H1 (cell line): Measurements from ENCODE around the gene ENTPD6.

Experiments
- BCL11A ChIP-seq, 2 experiments: IDR thresholded peaks; one replicate each; pipeline ENCODE4 v1.6.1; 2011; ENCODE audit warnings: low read depth in 2 of 2, low read length in 2 of 2, mild to moderate bottlenecking in 2 of 2
- BRCA1 ChIP-seq: IDR thresholded peaks from 2 replicates; pipeline ENCODE4 v1.6.1; 2012; ENCODE audit warnings: low read depth, low read length, improper control_type of control experiment
- CREB1 ChIP-seq: IDR thresholded peaks from 2 replicates; pipeline ENCODE4 v1.6.1; 2012; ENCODE audit warnings: inconsistent platforms
- KDM1A ChIP-seq: fragments of 200-600, 300-600 bp; sonication (generic); IDR thresholded peaks from 2 replicates; pipeline ENCODE4 v1.7.1; 2016; ENCODE audit warnings: mild to moderate bottlenecking, low read length, borderline replicate concordance
- KDM4A ChIP-seq: IDR thresholded peaks from one replicate; pipeline ENCODE4 v1.7.1; 2012; ENCODE audit warnings: low read depth, mild to moderate bottlenecking, moderate library complexity, low read length, inconsistent platforms; ENCODE audit not compliant: severe bottlenecking
- NRF1 ChIP-seq: IDR thresholded peaks from 2 replicates; pipeline ENCODE4 v1.6.1; 2011; ENCODE audit warnings: mild to moderate bottlenecking, low read depth, low read length, improper control_type of control experiment
- POLR2A ChIP-seq, 2 experiments: IDR thresholded peaks; 1 replicate in 1 of 2; 2 replicates in 1 of 2; pipeline ENCODE4 v1.6.1; 2011; ENCODE audit warnings: low read depth in 2 of 2, low read length in 2 of 2, mild to moderate bottlenecking in 2 of 2; ENCODE audit errors: control extremely low read depth in 1 of 2
- POLR2AphosphoS5 ChIP-seq: IDR thresholded peaks from 2 replicates; pipeline ENCODE4 v1.6.1; 2011; ENCODE audit warnings: low read depth, low read length
- RAD21 ChIP-seq, 2 experiments: IDR thresholded peaks in 1 of 2; conservative IDR thresholded peaks in 1 of 2; 2 replicates each; pipeline ENCODE4 v1.6.1; 2011; ENCODE audit warnings: low read depth in 2 of 2, low read length in 2 of 2, improper control_type of control experiment in 1 of 2, inconsistent platforms in 1 of 2, mild to moderate bottlenecking in 1 of 2, moderate library complexity in 1 of 2
- RBBP5 ChIP-seq: IDR thresholded peaks from 2 replicates; pipeline ENCODE4 v1.7.1; 2012; ENCODE audit warnings: low read depth, mild to moderate bottlenecking, inconsistent platforms, low read length, moderate library complexity, borderline replicate concordance
- SIN3A ChIP-seq, 2 experiments: IDR thresholded peaks in 1 of 2; conservative IDR thresholded peaks in 1 of 2; 2 replicates each; pipeline ENCODE4 v1.6.1; 2011 to 2012; ENCODE audit warnings: low read length in 2 of 2, improper control_type of control experiment in 1 of 2, low read depth in 1 of 2, mild to moderate bottlenecking in 1 of 2
- SP1 ChIP-seq: IDR thresholded peaks from 2 replicates; pipeline ENCODE4 v1.6.1; 2011; ENCODE audit warnings: low read depth, low read length
- TCF12 ChIP-seq: IDR thresholded peaks from 2 replicates; pipeline ENCODE4 v1.6.1; 2011; ENCODE audit warnings: low read depth, mild to moderate bottlenecking, low read length
- TF ChIP-seq, protein P1 (sequence below), 3 experiments: IDR thresholded peaks; 1 replicate in 2 of 3; 2 replicates in 1 of 3; pipeline versions ENCODE4 v1.5.1 to v1.6.1; 2011; ENCODE audit warnings: low read length in 3 of 3, mild to moderate bottlenecking in 3 of 3, inconsistent platforms in 2 of 3, low read depth in 1 of 3, moderate library complexity in 1 of 3; ENCODE audit not compliant: insufficient read depth in 1 of 3; ENCODE audit errors: control extremely low read depth in 1 of 3

DNA sequence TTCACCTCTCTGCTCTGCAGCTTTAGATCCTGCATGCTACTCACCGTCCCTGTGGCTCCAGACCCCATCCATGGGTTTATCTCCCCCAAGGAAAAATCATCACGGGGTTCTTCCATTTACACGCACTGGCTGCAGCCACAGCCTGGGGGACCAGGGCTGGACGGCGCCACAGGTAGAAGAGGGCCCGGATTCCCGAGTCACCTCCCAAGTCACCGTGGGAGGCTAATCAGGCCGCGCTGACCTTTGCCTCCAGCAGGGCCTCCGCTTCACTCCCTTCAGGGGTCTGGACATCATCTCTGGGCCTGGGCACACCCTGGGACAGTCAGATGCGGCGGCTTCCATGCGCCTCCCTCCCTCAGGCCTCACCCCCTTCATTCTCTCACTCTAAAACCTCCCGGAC, 47.8 kb upstream of the ENTPD6 start:
- TF ChIP-seq CREB1, result no peak
- no peak for TF ChIP-seq KDM1A
- TF ChIP-seq RAD21 (IDR thresholded peaks at IDR 0.05 in 1 of 2, conservative IDR thresholded peaks at IDR 0.05 in 1 of 2; ENCODE audit: low read depth in 2 of 2, low read length in 2 of 2), result no peak
- no peak for TF ChIP-seq NRF1
- TF ChIP-seq, protein P1, sequence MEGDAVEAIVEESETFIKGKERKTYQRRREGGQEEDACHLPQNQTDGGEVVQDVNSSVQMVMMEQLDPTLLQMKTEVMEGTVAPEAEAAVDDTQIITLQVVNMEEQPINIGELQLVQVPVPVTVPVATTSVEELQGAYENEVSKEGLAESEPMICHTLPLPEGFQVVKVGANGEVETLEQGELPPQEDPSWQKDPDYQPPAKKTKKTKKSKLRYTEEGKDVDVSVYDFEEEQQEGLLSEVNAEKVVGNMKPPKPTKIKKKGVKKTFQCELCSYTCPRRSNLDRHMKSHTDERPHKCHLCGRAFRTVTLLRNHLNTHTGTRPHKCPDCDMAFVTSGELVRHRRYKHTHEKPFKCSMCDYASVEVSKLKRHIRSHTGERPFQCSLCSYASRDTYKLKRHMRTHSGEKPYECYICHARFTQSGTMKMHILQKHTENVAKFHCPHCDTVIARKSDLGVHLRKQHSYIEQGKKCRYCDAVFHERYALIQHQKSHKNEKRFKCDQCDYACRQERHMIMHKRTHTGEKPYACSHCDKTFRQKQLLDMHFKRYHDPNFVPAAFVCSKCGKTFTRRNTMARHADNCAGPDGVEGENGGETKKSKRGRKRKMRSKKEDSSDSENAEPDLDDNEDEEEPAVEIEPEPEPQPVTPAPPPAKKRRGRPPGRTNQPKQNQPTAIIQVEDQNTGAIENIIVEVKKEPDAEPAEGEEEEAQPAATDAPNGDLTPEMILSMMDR (IDR thresholded peaks at IDR 0.05; ENCODE audit: control extremely low read depth in 1 of 3, insufficient read depth in 1 of 3, low read depth in 1 of 3, low read length in 3 of 3), result no peak
- no peak for TF ChIP-seq BRCA1
- no peak for TF ChIP-seq SP1
- TF ChIP-seq RBBP5, result no peak
- TF ChIP-seq SIN3A (conservative IDR thresholded peaks at IDR 0.05 in 1 of 2, IDR thresholded peaks at IDR 0.05 in 1 of 2; ENCODE audit: low read depth in 1 of 2, low read length in 2 of 2), result no peak
- no peak for TF ChIP-seq TCF12
- no peak for TF ChIP-seq POLR2A (IDR thresholded peaks at IDR 0.05; ENCODE audit: control extremely low read depth in 1 of 2, low read depth in 2 of 2, low read length in 2 of 2)
- TF ChIP-seq POLR2AphosphoS5, result no peak
- no peak for TF ChIP-seq KDM4A
- TF ChIP-seq BCL11A (IDR thresholded peaks at IDR 0.05; ENCODE audit: low read depth in 2 of 2, low read length in 2 of 2), result no peak
